Duodenal mucosa (tissue), 2 donors: ENCODE data around the gene DACT2.
A peak's percentile ranks its signal among the peaks of the same experiment; 100 is the strongest.

Source experiments
- H3K27ac ChIP-seq: one replicate; pipeline ENCODE4 v1.7.0; 2013; ENCODE audit warnings: low read depth, low read length
- H3K27me3 ChIP-seq, 2 donors: one replicate each; pipeline ENCODE4 v1.7.0; 2013; ENCODE audit warnings: low read length in 2 of 2, control low read depth in 1 of 2; ENCODE audit not compliant: insufficient read depth in 2 of 2, control insufficient read depth in 1 of 2
- H3K36me3 ChIP-seq, 2 donors: one replicate each; pipeline ENCODE4 v1.7.0; 2013; ENCODE audit warnings: low read length in 2 of 2, control low read depth in 1 of 2; ENCODE audit not compliant: insufficient read depth in 2 of 2, control insufficient read depth in 1 of 2
- H3K4me1 ChIP-seq, 2 donors: one replicate each; pipeline ENCODE4 v1.7.0; 2013; ENCODE audit warnings: low read length in 2 of 2, control low read depth in 1 of 2; ENCODE audit not compliant: insufficient read depth in 2 of 2, control insufficient read depth in 1 of 2
- H3K4me3 ChIP-seq, 2 donors: one replicate each; pipeline ENCODE4 v1.7.0; 2013; ENCODE audit warnings: low read length in 2 of 2, low read depth in 1 of 2
- H3K9ac ChIP-seq, 2 donors: one replicate each; pipeline ENCODE4 v1.7.0; 2013; ENCODE audit warnings: low read length in 2 of 2, low read depth in 1 of 2
- H3K9me3 ChIP-seq, 2 donors: one replicate each; pipeline ENCODE4 v1.7.0; 2013; ENCODE audit warnings: low read length in 2 of 2, control low read depth in 1 of 2; ENCODE audit not compliant: control insufficient read depth in 1 of 2

DACT2 gene

GRCh38 chr6:168304752-168305015 is 14.9 kb downstream of the DACT2 start:
- H3K27me3 ChIP-seq, result no peaks in the 10 kb centered on the region
- no peaks in the 10 kb centered on the region for H3K36me3 ChIP-seq
- no peak overlapping the region for H3K9ac ChIP-seq
- peaks cover 11 to 14% of the 10 kb centered on the region in 2 donors for H3K4me1 ChIP-seq
- H3K9me3 ChIP-seq, result no peaks in the 10 kb centered on the region
- no peak overlapping the region for H3K4me3 ChIP-seq
- no peak overlapping the region for H3K27ac ChIP-seq

GRCh38 chr6:168303982-168304751 is 15.4 kb downstream of the DACT2 start:
- no peaks in the 10 kb centered on the region for H3K36me3 ChIP-seq
- H3K4me3 ChIP-seq, result no peak overlapping the region
- H3K27me3 ChIP-seq, result no peaks in the 10 kb centered on the region
- no peak overlapping the region for H3K9ac ChIP-seq
- no peaks in the 10 kb centered on the region for H3K9me3 ChIP-seq
- peaks cover 11 to 14% of the 10 kb centered on the region in 2 donors for H3K4me1 ChIP-seq
- H3K27ac ChIP-seq, result no peak overlapping the region

- Histone ChIP-seq H3K9me3 (no peaks in the 10 kb centered on the region), H3K4me3 (no peak overlapping the region), H3K36me3 (no peaks in the 10 kb centered on the region), H3K27ac (no peak overlapping the region), H3K4me1 (peaks cover 11 to 14% of the 10 kb centered on the region in 2 donors), H3K27me3 (no peaks in the 10 kb centered on the region), H3K9ac (no peak overlapping the region)
These were observed 17.0 kb downstream of the DACT2 start for GRCh38 chr6:168302534-168302933.

- Histone ChIP-seq H3K27ac (no peak overlapping the region), H3K4me3 (peak overlapping the region; percentile 13 to 55), H3K27me3 (no peaks in the 10 kb centered on the region), H3K4me1 (peaks cover 11 to 14% of the 10 kb centered on the region in 2 donors), H3K9me3 (no peaks in the 10 kb centered on the region), H3K9ac (peak overlapping the region; percentile 29 to 47), H3K36me3 (no peaks in the 10 kb centered on the region)
These were observed 17.8 kb downstream of the DACT2 start for GRCh38 chr6:168301648-168302398.

- H3K36me3 ChIP-seq, result no peaks in the 10 kb centered on the region
- no peaks in the 10 kb centered on the region for H3K27me3 ChIP-seq
- no peak overlapping the region for H3K9ac ChIP-seq
- no peak overlapping the region for H3K27ac ChIP-seq
- H3K4me3 ChIP-seq, result peak overlapping the region in 1 of 2 donors; percentile 55
- no peaks in the 10 kb centered on the region for H3K9me3 ChIP-seq
- peaks cover 11 to 14% of the 10 kb centered on the region in 2 donors for H3K4me1 ChIP-seq
These were observed 18.5 kb downstream of the DACT2 start for GRCh38 chr6:168300975-168301647.

- Histone ChIP-seq H3K9ac (no peak overlapping the region), H3K27me3 (no peaks in the 10 kb centered on the region), H3K4me3 (no peak overlapping the region), H3K9me3 (no peaks in the 10 kb centered on the region), H3K27ac (no peak overlapping the region), H3K36me3 (no peaks in the 10 kb centered on the region), H3K4me1 (peaks cover 11 to 14% of the 10 kb centered on the region in 2 donors)
These were observed 19.8 kb downstream of the DACT2 start for GRCh38 chr6:168299541-168300511.

GRCh38 chr6:168297643-168298042 is 21.9 kb downstream of the DACT2 start:
- H3K4me3 ChIP-seq, result no peak overlapping the region

GRCh38 chr6:168294901-168295300 is 24.7 kb downstream of the DACT2 start:
- Histone ChIP-seq H3K4me1 (no peaks in the 10 kb centered on the region), H3K27ac (no peak overlapping the region), H3K4me3 (no peak overlapping the region), H3K36me3 (no peaks in the 10 kb centered on the region), H3K9me3 (no peaks in the 10 kb centered on the region), H3K9ac (no peak overlapping the region), H3K27me3 (no peaks in the 10 kb centered on the region)

More at GRCh38 chr6:168297643-168298042, 21.9 kb downstream of the DACT2 start:
- Histone ChIP-seq H3K9me3 (no peaks in the 10 kb centered on the region), H3K4me1 (peaks cover 11 to 12% of the 10 kb centered on the region in 2 donors), H3K36me3 (no peaks in the 10 kb centered on the region), H3K27ac (no peak overlapping the region), H3K27me3 (no peaks in the 10 kb centered on the region), H3K9ac (no peak overlapping the region)

GRCh38 chr6:168293636-168294530 is 25.7 kb downstream of the DACT2 start:
- no peaks in the 10 kb centered on the region for H3K9me3 ChIP-seq
- H3K4me1 ChIP-seq, result no peaks in the 10 kb centered on the region
- no peak overlapping the region for H3K4me3 ChIP-seq
- no peak overlapping the region for H3K9ac ChIP-seq
- H3K27ac ChIP-seq, result no peak overlapping the region
- H3K36me3 ChIP-seq, result no peaks in the 10 kb centered on the region
- H3K27me3 ChIP-seq, result no peaks in the 10 kb centered on the region
